DLD1 (cell line): ENCODE measurements around the gene TMEM266.

Experiments
- in situ Hi-C: cut with HindIII; loops from 2 replicates; pipeline ENCODE4 v1.10.0; 2017; ENCODE audit warnings: low sequenced_read_pairs

Gene TMEM266

GRCh38 chr15:76178296-76179000 is 118.7 kb downstream of the TMEM266 start:
- in situ Hi-C loops, result no loop called here

DNA sequence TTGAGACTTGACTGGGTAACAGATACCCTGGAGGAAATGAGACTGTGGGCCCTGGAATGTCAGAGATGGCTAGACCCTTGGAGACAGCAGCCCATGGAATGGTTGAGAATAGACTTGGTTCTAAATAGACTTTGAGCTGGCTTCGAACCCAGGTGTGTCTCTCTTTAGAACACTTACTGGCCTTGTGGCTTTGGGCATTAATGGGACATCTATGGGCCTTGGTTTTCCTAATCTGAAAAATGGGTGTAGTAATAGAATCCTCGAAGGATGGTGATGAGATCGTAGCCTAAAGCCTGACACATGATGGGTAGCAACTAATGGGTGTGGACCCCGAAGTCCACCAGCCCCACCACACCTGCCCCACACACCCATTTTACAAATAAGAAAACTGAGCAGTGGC is 119.2 kb downstream of the TMEM266 start:
- in situ Hi-C loops, result no loop called here

- in situ Hi-C loops, result no loop called here
Observed at GRCh38 chr15:76180321-76180720, 120.5 kb downstream of the TMEM266 start.

- in situ Hi-C loops, result no loop called here
Observed at GRCh38 chr15:76181705-76182107, 121.9 kb downstream of the TMEM266 start.

DNA sequence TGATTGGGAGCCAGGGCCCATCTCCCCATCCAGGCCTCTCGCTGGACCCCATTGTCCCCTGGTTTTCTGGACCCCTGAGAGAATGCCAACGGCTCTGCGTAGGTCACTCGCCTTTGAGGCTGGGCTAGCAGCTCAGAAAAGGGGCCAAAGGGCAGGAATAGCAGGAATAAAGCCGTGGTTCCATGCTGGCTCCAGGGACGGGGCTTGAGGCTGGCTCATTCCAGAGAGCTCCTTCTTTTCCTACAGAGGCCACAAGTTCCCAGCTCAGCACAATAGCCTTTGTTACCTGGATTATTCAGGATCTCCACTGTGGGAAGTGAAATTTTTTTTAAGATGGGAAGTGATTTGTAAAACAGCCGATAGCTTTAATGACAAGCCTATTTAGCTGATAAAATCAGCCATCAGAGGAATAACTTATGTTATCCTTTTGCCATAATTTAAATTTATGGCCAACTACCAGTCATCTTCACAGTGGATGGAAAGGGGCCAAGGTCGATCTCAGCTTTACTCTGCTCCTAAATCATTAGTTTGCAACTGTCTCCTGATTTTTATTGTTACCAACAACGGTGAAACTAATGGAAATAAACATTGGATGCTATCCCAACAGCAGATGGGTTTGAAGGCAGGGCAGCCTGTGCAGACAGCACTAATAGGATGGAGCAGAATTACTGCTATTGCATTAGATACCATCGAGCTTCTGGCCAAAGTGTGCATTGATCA is 124.3 kb downstream of the TMEM266 start:
- in situ Hi-C loops, result no loop called here

DNA sequence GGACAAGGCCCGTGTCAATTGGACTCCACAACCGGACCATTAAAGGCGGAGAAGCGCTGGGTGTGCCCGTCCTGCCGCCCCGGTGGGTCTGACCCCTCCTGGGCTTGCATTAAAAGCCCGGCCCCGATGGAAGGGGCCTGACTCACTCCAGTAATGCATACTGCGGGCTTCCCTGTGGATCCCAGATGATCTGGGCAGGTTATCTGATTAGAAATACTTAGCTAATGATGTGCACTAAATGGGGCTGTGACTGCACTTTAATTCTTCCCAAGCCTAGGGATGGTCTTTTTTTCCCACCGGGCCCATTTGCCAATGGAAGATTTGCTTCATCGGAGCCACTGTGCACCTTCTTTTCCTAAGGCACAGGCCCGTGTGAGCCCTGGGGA is 124.9 kb downstream of the TMEM266 start:
- in situ Hi-C loops, result no loop called here

GRCh38 chr15:76185716-76186115 is 125.9 kb downstream of the TMEM266 start:
- in situ Hi-C loops, result no loop called here

- in situ Hi-C loops, result no loop called here
Observed at GRCh38 chr15:76187163-76187562, 127.4 kb downstream of the TMEM266 start.

DNA sequence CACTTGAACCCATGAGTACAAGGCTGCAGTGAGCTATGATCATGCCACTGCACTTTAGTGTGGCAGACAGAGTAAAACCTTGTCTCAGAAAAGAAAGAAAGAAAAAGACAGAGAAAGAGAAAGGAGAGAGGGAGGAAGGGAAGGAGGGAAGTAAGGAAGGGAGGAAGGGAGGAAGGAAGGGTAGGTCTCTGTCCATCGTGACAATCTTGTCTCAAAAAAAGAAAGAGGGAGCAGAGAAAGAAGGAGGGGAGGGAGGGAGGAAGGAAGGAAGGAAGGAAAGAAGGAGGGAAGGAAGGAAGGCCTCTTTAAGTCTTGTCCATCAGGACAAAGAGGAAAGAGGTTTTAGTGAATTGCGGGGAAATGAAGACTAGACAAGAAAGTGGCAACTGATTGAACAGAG is 129.3 kb downstream of the TMEM266 start:
- in situ Hi-C loops, result no loop called here

GRCh38 chr15:76190070-76190564 is 130.3 kb downstream of the TMEM266 start:
- in situ Hi-C loops, result no loop called here

- in situ Hi-C loops, result no loop called here
Observed at GRCh38 chr15:76190751-76191538, 131.2 kb downstream of the TMEM266 start.

GRCh38 chr15:76191539-76192244 is 131.9 kb downstream of the TMEM266 start:
- in situ Hi-C loops, result no loop called here

- in situ Hi-C loops, result no loop called here
Observed at GRCh38 chr15:76192715-76193114, 132.9 kb downstream of the TMEM266 start.

GRCh38 chr15:76193934-76194333 is 134.1 kb downstream of the TMEM266 start:
- in situ Hi-C loops, result no loop called here

DNA sequence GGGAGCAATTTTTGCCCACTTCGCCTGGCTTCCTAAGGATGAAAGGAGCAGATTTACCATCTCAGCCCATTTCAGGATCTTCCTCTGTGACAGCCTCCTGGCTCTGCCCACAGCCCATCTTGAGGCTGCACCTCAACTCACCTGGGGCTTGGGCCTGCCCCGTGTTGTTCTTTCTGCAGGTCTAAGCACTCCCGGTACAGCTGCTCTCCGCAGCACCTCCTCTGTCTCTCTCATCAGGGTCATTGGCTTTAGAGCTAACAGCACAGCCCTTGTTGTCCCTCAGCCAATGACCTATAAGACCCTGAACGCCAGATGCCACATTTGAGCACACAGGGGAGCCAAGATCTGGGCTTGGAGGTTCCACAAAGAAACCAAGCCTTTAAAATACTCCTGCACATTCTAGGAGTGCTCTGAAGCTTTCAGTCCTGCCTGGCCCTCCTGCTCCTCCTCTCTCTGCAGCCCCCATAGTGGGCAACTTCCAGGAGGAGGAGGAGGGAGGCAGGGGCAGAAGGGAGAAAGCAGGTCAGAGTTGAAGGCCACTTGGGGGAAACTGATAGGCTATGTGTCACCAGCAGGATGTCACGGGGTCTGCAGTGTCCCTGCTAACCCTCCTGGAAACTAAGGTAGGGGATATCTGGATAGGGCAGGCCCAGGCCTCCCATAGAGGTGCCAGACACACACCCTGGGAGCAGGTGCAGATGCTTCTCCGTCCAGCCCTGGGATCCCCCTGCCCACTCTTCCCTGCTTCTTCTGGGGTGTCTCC is 135.9 kb downstream of the TMEM266 start:
- in situ Hi-C loops, result no loop called here

- in situ Hi-C loops, result no loop called here
Observed at GRCh38 chr15:76196269-76197231, 136.8 kb downstream of the TMEM266 start.

DNA sequence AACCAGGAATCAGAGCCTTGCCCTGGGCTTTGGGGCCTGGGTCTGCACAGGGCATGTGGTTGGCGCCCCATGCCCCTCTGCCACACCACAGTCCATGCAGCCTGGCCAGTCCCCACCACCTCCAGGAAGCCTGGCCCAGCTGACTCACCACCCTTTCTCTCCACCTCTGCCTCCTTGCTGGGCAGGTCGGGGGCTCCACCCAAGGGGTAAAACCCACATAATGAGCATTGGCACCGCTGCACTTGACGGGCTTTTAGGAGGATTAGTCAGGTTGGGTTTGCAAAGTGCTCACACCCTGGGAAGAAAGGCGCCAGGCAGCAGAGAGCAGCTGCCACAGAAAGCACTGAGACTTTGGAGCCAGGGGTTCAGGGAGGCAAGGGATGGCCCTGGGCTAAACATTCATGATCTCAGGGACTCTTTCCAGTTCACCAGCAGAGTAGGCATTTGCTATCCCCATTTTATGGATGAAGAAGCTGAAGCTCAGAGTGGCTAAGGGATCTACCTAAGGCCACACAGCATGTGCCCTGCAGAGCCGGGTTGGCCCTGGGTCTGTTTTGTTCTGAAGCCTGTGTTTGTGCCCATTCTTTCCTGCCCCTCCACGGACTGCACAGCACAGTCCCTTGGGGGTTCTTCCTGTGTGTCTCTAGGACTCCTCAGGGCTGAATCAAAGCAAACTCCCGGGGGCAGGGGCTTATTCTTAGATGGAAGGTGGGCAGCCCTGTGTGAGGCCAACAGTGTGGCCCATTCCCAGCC is 138.1 kb downstream of the TMEM266 start:
- in situ Hi-C loops, result no loop called here

DNA sequence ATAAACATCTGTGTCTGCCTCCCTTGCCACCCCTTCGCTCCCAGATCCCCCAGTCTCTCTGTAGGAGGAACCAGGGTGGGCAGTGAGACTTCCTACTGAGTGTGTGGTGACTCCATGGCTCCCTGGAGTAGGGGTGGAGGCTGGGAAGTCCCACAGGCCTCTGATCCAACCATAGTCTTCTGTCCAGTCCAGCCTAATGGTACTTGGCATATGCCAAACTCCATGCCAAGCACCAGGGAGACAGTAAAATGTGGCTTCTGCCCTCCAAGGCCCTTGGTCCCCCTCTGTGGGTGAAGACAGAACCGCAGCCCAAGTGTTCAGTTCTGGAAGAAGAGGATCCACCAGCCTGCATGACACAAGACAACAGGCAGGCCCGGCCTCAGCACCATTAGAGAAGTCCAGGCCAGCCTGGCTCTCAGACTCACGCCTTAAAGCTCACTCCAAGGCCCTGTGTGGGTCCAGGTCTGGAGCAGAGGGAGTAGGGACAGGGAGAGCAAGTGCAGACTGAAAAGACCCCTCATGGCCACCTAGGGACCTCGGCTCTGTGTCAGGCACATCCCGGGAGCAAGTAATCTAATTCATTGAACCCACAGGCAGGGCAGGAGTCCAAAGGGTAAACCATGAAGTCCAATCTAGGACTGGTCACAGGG is 138.8 kb downstream of the TMEM266 start:
- in situ Hi-C loops, result no loop called here
